B cell (primary cell): ENCODE results near the gene CCDC24. TPM values are rescaled to one million over a fixed set of nuclear protein-coding genes. Genes with fewer than 3 reads are reported as not detected.

Experiments used
- ATAC-seq: fragments of 200-7000 bp; cut with Tn5 transposase; one replicate; pipeline ENCODE4 v1.10.0; 2021; ENCODE audit warnings: low read depth, mild to moderate bottlenecking, moderate number of reproducible peaks, moderate library complexity
- CTCF ChIA-PET: fragments of 350-600 bp; sonication (Branson Sonifier 250); formaldehyde crosslinking; loops from one replicate; lab custom pipeline; 2021; ENCODE audit warnings: antibody characterized with exemption, inconsistent platforms; lab: Charles Lee
- POLR2A ChIA-PET: fragments of 350-600 bp; sonication (Branson Sonifier 250); formaldehyde crosslinking; loops from one replicate; lab custom pipeline; 2021; ENCODE audit warnings: antibody characterized with exemption; lab: Charles Lee
- DNase-seq: peaks from one replicate; pipeline ENCODE4 v3.0.0; 2013
- H2AFZ ChIP-seq: 2 replicates; pipeline ENCODE4 v1.6.1; 2012; ENCODE audit warnings: mild to moderate bottlenecking, low read depth, low read length; ENCODE audit not compliant: insufficient read depth, poor library complexity, severe bottlenecking
- H3K27ac ChIP-seq, 2 donors: 1 replicate in 1 of 2; 2 replicates in 1 of 2; pipeline ENCODE4 v1.5.1; 2012 to 2013; ENCODE audit warnings: low read length in 2 of 2, mild to moderate bottlenecking in 2 of 2, moderate library complexity in 1 of 2
- H3K27me3 ChIP-seq, 4 experiments: fragments of 200-600 bp in 1 of 4; sonication (generic) in 1 of 4; replicated peaks in 1 of 4; 1 replicate in 2 of 4; 2 replicates in 2 of 4; pipeline versions ENCODE4 v1.6.1 to v1.7.0; 2013 to 2016; ENCODE audit warnings: low read length in 3 of 4, mild to moderate bottlenecking in 2 of 4, mixed read lengths in 1 of 4, moderate library complexity in 1 of 4; ENCODE audit not compliant: insufficient read depth in 4 of 4, control insufficient read depth in 3 of 4; ENCODE audit errors: control extremely low read depth in 1 of 4
- H3K36me3 ChIP-seq, 2 experiments: replicated peaks in 1 of 2; 1 replicate in 1 of 2; 2 replicates in 1 of 2; pipeline versions ENCODE4 v1.6.1 to v1.7.1; 2013; ENCODE audit warnings: low read length in 1 of 2; ENCODE audit not compliant: insufficient read depth in 2 of 2, control insufficient read depth in 1 of 2; ENCODE audit errors: control extremely low read depth in 1 of 2, extremely low read depth in 1 of 2
- H3K4me1 ChIP-seq, 2 donors: fragments of 200-600 bp in 1 of 2; sonication (generic) in 1 of 2; 1 replicate in 1 of 2; 2 replicates in 1 of 2; pipeline versions ENCODE4 v1.5.1 to v1.6.1; 2013 to 2017; ENCODE audit warnings: low read length in 2 of 2; ENCODE audit not compliant: control insufficient read depth in 2 of 2, insufficient read depth in 2 of 2
- H3K4me2 ChIP-seq: replicated peaks from 2 replicates; pipeline ENCODE3; 2012; ENCODE audit warnings: mild to moderate bottlenecking, low read depth, low read length; ENCODE audit not compliant: poor library complexity, severe bottlenecking
- H3K4me3 ChIP-seq, 5 experiments: fragments of 200-600 bp in 1 of 5; sonication (generic) in 1 of 5; 1 replicate in 3 of 5; 2 replicates in 2 of 5; pipeline versions ENCODE4 v1.5.1 to v1.7.0; 2011 to 2016; ENCODE audit warnings: low read length in 4 of 5, mild to moderate bottlenecking in 4 of 5, low read depth in 2 of 5, control low read depth in 1 of 5, moderate library complexity in 1 of 5; ENCODE audit not compliant: insufficient read depth in 1 of 5; ENCODE audit errors: control extremely low read depth in 1 of 5, extremely low read depth in 1 of 5
- H3K79me2 ChIP-seq: fragments of 200-600 bp; sonication (generic); one replicate; pipeline ENCODE4 v1.6.0; 2016; ENCODE audit warnings: low read length; ENCODE audit not compliant: control insufficient read depth, insufficient read depth
- H3K9ac ChIP-seq: fragments of 200-600 bp; sonication (generic); 2 replicates; pipeline ENCODE4 v1.6.1; 2017; ENCODE audit warnings: mild to moderate bottlenecking, low read length, moderate library complexity
- H3K9me3 ChIP-seq, 3 donors: one replicate each; pipeline versions ENCODE4 v1.6.1 to v1.7.1; 2013; ENCODE audit warnings: low read length in 2 of 3; ENCODE audit not compliant: control insufficient read depth in 2 of 3, insufficient read depth in 1 of 3; ENCODE audit errors: control extremely low read depth in 1 of 3
- H4K20me1 ChIP-seq: 2 replicates; pipeline ENCODE4 v1.6.0; 2012; ENCODE audit warnings: mild to moderate bottlenecking, low read length; ENCODE audit not compliant: insufficient read depth, control insufficient read depth, poor library complexity, severe bottlenecking
- H3K27ac Mint-ChIP-seq: one replicate; pipeline ENCODE4 v1.8.0; 2021; ENCODE audit warnings: mixed read lengths
- H3K27me3 Mint-ChIP-seq: one replicate; pipeline ENCODE4 v1.8.0; 2021; ENCODE audit warnings: mixed read lengths
- H3K4me1 Mint-ChIP-seq: one replicate; pipeline ENCODE4 v1.8.0; 2021; ENCODE audit warnings: mixed read lengths
- H3K4me3 Mint-ChIP-seq: one replicate; pipeline ENCODE4 v1.8.0; 2021; ENCODE audit warnings: mixed read lengths
- H3K9me3 Mint-ChIP-seq: one replicate; pipeline ENCODE4 v1.8.0; 2022; ENCODE audit warnings: mixed read lengths; ENCODE audit not compliant: insufficient read depth
- EZH2 ChIP-seq: IDR thresholded peaks from 2 replicates; pipeline ENCODE4 v1.6.1; 2012; ENCODE audit warnings: borderline replicate concordance, low read depth, mild to moderate bottlenecking, moderate library complexity, low read length; ENCODE audit not compliant: insufficient read depth, poor library complexity, severe bottlenecking
- WGBS: methylation state at CpG from one replicate; pipeline ENCODE4 v1.1.5; 2013; ENCODE audit warnings: missing lambda C conversion rate; ENCODE audit not compliant: insufficient coverage; 5-methylcytosine and 5-hydroxymethylcytosine counted together
- intact Hi-C: fragments of 100-400 bp; cut with micrococcal nuclease; formaldehyde crosslinking; loops from one replicate; pipeline ENCODE4 v1.10.0; 2022
- polyA plus RNA-seq: library from polyadenylated mRNA; depleted of rRNA; stranded (reverse); fragments of >200 nt; gene quantifications from 2 replicates; pipeline ENCODE4 v1.2.3, GENCODE V29; 2012
- total RNA-seq, 2 donors: library from RNA; stranded (reverse); fragments of 120-200 nt in 1 of 2; gene quantifications; 1 replicate in 1 of 2; 2 replicates in 1 of 2; pipeline versions ENCODE4 v1.2.3 to v1.2.4, GENCODE V29; 2013 to 2022
- TF ChIP-seq, protein P1 (sequence below): fragments of 200-600 bp; IDR thresholded peaks from one replicate; pipeline ENCODE4 v1.8.0; 2022; ENCODE audit warnings: antibody characterized with exemption, mild to moderate bottlenecking

The CCDC24 gene
- total and polyA plus RNA-seq, 2 donors (not counting 1 experiment from before 2014, with no cell fraction given): 10.1 to 18.4 TPM

DNA sequence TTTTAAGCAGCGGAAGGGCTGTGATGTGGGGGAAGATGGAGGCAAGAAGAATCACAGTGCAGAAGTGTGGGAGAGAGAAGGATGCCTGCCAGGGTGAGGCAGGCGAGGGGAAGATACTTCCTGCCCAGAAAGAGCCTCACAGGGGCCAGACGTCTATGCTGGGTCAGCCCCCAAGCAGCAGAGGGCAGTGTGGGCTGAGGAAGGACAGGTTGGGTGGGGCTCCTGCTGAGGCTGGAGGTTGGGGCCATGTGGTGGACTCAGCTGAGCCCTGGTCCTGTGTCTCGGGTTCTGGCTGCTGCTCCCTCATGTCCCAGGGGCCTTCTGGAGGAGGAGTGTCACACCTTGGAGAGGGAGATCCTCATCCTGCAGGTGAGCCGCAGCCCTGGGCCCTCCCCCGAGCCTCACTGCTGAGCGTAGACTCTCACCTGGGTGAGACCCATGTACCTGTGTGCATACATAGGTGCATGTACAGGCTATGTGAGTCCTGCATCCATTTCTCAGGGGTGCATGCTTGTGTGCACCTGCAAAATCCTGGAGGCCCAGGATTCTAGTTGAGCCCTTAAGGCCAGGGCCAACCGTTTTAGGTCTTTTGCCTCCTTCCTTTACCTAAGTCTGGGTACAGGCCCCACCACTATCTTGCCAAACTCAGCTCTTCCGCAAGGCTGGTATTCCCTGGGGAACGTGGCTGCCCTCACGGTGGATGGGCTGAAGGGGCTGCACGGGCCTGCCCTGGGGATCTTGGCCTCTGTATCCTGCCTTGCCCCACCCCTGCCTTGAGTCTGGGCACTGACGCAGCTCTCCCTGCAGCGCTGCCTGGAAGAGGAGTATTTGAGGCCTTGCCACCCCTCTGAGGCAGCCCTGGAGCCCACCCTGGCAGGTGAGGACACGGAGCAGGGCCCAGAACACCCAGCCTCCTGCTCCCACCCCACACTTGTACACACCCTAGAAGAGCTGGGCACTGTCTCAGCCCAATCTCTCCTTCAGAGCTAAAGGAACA, 3.7 kb downstream of the CCDC24 start:
- intact Hi-C loops: loop anchor here (5.0 kb wide), 1 partner anchor 288 kb away; the partner anchor contains the start of gene ST3GAL3
- no peaks in the 10 kb centered on the region for H3K27me3 ChIP-seq
- H3K4me1 Mint-ChIP-seq: peaks cover 38% of the 10 kb centered on the region
- POLR2A ChIA-PET: no interaction called here
- H3K9ac ChIP-seq: no peak overlapping the region
- H2AFZ ChIP-seq: no peak overlapping the region
- no peak for TF ChIP-seq EZH2
- TF ChIP-seq, protein P1, sequence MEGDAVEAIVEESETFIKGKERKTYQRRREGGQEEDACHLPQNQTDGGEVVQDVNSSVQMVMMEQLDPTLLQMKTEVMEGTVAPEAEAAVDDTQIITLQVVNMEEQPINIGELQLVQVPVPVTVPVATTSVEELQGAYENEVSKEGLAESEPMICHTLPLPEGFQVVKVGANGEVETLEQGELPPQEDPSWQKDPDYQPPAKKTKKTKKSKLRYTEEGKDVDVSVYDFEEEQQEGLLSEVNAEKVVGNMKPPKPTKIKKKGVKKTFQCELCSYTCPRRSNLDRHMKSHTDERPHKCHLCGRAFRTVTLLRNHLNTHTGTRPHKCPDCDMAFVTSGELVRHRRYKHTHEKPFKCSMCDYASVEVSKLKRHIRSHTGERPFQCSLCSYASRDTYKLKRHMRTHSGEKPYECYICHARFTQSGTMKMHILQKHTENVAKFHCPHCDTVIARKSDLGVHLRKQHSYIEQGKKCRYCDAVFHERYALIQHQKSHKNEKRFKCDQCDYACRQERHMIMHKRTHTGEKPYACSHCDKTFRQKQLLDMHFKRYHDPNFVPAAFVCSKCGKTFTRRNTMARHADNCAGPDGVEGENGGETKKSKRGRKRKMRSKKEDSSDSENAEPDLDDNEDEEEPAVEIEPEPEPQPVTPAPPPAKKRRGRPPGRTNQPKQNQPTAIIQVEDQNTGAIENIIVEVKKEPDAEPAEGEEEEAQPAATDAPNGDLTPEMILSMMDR: no peak
- no peaks in the 10 kb centered on the region for H3K9me3 ChIP-seq
- whole genome bisulfite sequencing: 73% methylated on average over 15 of the region's 15 CpGs
- no peak overlapping the region for H3K4me3 ChIP-seq
- no peaks in the 10 kb centered on the region for H3K79me2 ChIP-seq
- peak overlapping the region; percentile 20 for H3K27ac Mint-ChIP-seq
- H3K27ac ChIP-seq: no peak overlapping the region
- DNase-seq (no peak), ATAC-seq (no peak)
- no peak overlapping the region for H3K4me3 Mint-ChIP-seq
- peaks cover 22 to 44% of the 10 kb centered on the region in 2 donors for H3K4me1 ChIP-seq
- H3K27me3 Mint-ChIP-seq: no peaks in the 10 kb centered on the region
- no peaks in the 10 kb centered on the region for H3K36me3 ChIP-seq
- H4K20me1 ChIP-seq: no peaks in the 10 kb centered on the region
- CTCF ChIA-PET: interaction anchor here (0.7 to 5.1 kb wide), 2 partner anchors 10 to 14 kb away, joined by 3 to 32 read pairs; no protein-coding TSS in a partner anchor
- no peaks in the 10 kb centered on the region for H3K9me3 Mint-ChIP-seq
- no peak overlapping the region for H3K4me2 ChIP-seq
